ENCODE results near the gene REC8.

Gene REC8, protein sequence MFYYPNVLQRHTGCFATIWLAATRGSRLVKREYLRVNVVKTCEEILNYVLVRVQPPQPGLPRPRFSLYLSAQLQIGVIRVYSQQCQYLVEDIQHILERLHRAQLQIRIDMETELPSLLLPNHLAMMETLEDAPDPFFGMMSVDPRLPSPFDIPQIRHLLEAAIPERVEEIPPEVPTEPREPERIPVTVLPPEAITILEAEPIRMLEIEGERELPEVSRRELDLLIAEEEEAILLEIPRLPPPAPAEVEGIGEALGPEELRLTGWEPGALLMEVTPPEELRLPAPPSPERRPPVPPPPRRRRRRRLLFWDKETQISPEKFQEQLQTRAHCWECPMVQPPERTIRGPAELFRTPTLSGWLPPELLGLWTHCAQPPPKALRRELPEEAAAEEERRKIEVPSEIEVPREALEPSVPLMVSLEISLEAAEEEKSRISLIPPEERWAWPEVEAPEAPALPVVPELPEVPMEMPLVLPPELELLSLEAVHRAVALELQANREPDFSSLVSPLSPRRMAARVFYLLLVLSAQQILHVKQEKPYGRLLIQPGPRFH

DNA sequence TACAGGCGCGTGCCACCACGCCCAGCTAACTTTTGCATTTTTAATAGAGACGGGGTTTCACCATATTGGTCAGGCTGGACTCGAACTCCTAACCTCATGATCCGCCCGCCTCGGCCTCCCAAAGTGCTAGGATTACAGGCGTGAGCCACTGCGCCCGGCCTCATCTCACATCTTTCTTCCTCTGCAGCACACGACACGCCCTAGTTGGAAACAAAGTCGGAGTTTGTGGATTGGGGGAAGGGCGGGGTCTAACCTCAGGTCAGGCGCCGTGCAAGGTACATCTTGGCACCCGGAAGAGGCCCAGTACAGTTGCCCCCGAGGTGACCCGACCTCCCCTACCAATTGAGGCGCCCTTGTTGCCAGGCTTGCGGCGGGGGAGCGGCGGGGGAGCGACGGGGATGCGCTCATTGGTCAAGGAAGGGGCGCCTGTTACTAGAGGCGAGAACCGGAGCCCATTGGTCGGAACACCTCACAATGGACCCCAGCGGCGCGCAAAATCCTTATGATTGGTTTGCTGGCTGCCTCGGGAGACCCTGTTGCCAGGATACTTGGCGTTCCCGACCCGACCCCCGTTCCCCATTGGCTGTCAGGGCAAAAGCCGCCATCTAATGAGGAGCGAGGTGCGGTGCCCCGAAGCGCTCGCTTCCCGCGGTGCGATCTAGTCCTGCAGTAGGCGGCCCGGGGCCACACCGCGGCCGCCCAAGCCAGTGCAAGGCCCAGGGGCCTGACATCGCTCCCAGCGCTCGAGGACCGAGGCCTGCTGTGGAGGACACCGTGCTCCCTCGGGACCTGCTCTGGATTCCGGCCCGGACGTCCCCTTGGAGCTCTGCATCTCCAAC lies at the start of gene REC8:
REC8 (plus strand) TSS at position 659 of the 839 bp plus-strand sequence. CDS start 473 bp downstream, outside the sequence.
- DNase-seq, result peak; percentile 99

DNA sequence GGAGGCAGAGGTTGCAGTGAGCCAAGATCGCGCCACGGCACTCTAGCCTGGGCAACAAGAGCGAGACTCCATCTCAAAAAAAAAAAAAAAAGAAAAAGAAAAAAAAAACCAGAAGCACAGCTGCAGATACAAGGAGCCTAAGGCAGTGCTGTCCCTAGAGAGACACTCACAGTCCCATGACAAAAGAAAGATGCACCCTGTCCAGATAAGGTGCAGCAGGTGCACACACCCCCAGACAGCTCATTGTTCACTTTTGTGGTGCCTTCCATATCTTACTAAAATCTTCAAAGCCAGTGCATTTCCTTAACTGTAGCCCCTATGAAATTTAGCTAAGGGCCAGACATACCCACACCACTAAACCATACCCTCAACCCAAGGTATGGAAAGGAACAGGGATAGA lies 49.5 kb upstream of the REC8 start:
- DNase-seq, result no peak

DNA sequence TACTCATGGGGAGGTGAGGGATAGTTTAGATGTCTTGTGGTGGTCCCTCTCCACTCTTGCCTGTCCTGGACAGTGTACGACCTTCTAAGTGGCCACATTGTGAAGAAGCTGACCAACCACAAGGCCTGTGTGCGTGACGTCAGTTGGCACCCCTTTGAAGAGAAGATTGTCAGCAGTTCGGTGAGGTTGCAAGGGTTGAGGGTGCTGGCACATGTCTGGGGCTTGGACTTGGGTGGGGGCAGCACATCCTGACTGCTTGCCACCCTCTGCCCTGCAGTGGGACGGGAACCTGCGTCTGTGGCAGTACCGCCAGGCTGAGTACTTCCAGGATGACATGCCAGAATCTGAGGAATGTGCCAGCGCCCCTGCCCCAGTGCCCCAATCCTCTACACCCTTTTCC lies 49.0 kb upstream of the REC8 start:
- DNase-seq, result no peak

DNA sequence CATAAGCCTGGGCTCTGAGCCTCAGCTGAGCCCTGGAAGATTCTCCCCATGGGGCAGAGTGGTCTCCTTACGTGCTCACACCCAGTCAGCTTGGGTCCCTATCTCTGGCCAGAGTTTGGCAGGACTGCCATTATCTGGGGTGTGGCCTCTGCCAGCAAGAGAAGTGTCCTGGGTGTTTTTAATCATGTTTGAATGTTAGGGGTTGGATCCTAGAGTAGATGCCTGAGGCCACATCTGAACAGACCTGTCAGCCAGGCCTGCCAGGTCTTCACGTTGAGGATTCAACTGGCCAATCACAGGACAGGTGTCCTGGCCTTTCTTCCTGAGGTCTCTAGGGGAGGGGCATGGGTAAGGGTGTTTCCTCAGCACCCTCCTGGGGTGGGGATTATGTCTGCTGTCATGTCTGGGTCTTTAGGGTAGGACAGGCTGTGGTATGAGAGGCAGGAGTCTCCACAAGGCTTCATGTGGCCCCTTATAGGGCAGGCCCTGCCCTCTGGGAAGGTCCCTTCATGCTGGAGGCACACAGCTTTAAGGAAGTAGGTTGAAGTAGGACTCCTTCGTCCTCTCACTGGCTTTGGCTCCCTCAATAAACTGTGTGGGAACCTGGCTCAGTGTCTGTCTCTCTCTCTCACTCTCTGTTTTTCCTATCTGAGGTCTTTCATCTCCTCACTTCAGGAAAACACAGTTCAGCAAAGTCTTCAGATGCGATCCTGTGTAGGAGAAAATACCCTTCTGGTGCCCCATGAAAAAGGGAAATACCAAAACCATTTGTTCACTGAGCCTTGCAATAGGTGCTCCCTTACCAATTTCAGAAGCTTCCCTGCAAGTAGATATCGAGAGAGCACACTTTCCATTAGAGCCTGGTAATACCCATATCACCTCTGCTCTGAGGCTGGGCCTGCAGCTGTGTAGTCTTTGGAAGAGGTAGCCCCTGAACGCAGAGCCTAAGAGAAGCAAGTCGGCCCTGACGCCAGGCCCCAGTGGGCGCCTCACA lies 48.2 kb upstream of the REC8 start:
- DNase-seq, result no peak

DNA sequence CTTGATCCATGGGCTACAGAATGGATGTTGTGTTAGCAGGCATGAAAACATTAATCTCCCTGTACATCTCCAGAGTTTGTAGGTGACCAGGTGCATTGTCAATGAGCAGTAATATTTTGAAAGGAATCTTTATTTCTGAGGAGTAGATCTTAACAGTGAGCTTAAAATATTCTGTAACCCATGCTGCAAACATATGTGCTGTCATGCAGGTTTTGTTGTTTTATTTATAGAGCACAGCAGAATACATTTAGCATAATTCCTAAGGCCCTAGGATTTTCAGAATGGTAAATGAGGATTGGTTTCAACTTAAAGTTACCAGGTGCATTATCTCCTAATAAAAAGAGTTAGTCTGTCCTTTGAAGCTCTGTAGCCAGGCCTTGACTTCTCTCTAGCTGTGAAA lies 44.9 kb upstream of the REC8 start:
- no peak for DNase-seq

DNA sequence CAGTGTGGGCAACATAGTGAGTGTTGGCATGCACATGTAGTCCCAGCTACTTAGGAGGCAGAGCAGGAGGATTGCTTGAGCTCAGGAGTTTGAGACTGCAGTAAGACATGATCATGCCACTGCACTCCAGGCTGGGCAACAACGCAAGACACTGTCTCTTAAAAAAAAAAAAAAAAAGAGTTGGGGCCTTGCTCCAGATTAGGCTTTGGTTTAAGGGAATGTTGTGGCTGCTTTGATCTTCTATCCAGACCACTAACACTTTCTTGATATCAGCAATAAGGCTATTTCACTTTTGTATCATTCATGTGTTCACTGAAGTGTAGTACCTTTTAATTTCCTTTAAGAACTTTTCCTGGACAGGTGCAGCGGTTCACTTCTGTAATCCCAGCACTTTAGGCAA lies 44.2 kb upstream of the REC8 start:
- no peak for DNase-seq

DNA sequence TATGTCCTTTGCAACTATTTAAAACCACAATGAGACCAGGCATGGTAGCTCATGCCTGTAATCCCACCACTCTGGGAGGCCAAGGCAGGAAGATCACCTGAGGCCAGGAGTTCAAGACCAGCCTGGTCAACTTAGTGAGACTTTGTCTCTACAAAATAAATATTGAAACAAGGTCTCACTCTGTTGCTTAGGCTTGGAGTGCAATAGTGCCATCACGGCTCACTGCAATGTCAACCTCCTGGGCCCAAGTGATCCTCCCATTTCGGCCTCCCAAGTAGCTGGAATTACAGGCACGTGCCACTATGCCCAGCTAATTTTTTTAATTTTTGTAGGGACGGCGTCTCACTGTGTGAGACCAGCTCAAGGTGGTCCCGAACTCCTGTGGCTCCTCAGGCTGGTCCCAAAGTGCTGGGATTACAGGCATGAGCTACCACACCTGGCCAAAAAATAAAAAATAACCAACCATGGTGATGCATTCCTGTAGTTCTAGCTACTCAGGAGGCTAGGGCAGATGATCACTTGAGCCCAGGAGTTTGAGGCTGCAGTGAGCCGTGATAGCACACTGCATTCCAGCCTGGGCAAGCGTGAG lies 42.4 kb upstream of the REC8 start:
- DNase-seq, result no peak

DNA sequence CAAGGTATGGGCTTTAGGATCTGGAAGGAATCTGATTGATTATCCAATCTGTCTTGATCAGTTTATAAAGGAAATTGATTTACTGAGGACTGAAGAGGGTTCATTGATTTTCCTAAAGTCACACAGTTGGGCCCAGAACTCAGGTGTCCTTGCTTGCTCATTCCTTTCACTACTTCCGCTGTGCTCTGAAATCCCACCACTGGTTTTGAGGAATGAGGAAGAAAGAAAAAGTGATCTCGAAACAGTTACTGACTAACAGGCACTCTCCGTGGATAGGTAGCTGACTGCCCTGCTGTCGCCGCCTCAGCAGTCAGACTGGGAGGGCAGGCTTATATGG lies 41.5 kb upstream of the REC8 start, which contains the start of gene FITM1:
FITM1 (plus strand) TSS at position 280 of the 337 bp plus-strand sequence. CDS start 905 bp downstream, outside the sequence.
- no peak for DNase-seq

DNA sequence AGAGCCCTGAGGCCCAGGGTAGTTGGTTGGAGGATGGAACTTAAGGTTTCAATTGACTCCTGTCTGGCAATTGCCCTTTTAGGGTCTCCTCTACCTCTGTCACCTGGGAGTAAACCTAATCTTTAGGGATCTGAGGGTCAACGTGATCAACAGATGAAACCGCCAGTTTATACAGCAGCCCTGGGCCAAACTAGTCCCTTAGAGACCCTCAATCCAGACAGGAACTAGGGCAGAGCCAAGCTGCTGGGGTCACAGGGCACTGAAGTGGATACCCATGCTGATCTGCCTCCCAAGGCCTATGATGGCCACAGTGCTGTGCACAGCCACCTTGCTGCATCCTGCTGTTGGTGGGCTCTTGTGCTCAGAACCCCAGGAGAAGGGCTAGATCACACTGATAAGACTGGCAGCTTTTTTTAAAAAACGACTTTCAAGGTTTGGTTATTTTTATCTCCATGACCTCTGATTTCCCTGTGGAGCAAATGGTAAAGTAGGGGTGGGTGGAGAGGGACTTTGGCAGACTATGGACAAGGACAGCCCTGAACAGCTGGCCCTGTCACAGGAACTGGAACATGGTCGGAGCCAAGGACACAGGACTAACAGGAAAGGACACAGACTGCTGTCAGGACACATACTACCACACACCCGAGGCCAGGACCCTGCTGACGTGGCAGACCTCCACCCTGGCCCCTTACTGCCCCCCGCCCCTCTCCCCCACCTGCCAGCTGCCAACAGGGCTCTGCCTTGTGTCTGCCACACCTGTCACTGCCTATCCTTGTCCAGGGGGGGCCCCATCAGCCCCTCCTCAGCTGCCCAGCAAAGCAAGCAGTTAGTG lies 40.9 kb upstream of the REC8 start:
- peak; percentile 6 for DNase-seq

DNA sequence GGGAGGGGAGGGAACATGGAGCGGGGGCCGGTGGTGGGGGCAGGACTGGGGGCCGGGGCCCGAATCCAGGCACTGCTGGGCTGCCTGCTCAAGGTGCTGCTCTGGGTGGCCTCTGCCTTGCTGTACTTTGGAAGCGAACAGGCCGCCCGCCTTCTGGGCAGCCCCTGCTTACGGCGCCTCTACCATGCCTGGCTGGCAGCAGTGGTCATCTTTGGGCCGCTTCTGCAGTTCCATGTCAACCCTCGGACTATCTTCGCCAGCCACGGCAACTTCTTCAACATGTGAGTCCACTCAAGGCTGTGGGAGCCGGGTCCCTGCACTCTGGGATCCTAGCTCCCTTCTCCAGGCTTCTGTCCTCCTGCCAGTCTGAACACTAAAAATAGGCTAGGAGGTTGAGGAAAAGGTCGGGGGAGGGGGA lies 40.3 kb upstream of the REC8 start:
- DNase-seq, result no peak

DNA sequence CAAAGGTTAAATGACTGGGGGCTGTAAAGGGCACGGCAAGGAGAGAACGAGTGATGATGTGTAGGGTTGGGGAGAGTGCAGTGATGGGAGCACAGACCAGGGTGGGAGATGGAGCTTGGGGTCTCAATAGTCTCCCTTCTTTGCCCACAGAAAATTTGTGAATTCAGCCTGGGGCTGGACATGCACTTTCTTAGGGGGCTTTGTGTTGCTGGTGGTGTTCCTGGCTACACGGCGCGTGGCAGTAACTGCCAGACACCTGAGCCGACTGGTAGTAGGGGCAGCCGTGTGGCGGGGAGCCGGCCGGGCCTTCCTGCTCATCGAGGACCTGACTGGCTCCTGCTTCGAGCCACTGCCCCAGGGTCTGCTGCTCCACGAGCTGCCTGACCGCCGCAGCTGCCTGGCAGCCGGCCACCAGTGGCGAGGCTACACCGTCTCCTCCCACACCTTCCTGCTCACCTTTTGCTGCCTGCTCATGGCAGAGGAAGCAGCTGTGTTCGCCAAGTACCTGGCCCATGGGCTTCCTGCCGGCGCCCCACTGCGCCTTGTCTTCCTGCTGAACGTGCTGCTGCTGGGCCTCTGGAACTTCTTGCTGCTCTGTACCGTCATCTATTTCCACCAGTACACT lies 39.7 kb upstream of the REC8 start:
- DNase-seq, result no peak

DNA sequence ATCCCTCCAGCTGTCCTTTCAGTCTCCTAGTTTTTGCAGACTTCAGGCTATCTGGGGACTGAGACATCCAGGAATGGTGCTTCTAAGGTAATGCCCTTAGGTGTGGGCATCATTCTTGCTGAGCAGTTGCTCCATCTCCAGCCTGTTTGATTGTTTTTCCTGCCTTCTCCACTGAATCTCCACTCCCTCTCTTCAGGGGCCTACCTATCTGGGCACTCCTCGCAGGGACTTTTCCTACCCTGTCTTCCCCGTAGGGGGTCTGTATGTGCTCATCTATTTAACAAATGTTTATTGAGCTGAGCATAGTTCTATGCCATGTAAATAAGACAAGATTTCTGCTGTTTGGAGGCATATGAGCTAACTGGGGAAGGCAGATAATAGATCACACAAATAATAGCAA lies 38.9 kb upstream of the REC8 start:
- no peak for DNase-seq

DNA sequence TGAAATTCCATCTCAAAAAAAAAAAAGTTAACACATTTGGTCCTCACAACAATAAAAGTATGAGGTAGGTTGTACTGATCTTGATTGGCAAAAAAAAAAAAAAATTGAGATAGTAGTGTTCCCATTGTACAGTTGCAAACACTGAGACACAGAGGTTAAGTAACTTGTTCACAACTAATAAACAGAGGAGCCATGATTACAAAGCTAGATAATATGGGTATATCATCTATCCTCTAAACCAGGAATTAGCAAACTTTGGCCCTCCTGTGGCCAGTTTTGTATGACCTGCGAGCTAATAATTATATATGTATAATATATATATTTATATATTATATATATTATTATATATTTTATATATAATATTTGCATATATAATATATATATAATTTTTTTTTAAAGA lies 38.1 kb upstream of the REC8 start:
- no peak for DNase-seq

DNA sequence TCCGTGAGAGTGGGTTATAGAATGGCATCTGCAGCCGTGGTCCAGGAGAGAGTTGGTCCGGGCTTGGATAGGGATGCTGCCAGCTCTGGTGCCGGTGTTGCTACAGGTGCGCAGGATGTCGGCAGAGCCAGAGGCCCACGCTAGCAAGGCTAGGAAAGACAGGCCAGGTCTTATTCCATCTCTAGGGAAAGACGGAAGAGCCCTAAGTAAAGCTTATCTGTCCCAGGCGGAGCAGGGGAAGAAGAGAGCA lies 36.4 kb upstream of the REC8 start:
- DNase-seq, result no peak

DNA sequence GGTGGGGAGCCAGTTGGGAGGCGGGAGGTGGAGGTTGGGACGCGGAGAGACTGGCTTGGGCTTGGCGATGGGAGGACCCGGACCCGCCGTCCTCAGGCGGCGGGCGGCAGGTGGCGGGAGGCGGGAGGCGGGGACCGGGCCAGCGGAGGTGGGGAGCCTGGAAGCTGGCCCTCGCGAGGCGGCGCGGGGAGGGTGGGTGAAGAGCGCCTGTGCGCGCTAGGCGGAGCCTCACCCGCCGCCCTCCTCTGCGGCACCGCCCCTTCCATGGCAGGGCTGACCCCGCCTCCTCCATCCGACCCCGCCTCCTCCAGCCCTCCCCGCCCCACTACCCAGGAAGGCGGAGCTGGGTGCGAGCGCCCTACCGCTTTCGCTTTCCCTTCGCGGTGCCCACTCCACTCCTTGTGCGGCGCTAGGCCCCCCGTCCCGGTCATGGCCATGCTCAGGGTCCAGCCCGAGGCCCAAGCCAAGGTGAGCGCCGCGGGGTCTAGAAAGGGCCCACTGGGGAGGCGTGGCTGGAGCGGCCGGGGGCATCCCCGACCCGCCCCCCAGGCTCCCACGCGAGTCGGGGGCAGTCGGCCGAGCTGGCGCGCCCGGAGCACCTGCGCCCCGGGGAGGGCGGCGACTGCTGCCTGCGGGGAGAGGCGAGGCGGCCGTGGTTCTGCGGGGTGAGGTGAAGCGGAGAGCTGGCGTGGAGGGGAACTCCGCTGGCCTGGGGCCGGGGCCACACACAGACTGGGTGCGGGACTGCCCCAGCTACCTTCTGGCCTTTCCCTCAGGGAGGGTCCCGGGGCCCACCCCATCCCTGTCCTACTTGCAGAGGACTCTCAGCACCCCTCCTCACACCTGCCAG lies 35.8 kb upstream of the REC8 start, which contains the start of gene PSME1:
PSME1 (plus strand) TSS at position 361 of the 850 bp plus-strand sequence; CDS start at position 430, 69 bp downstream.
- DNase-seq, result peak; percentile 95

DNA sequence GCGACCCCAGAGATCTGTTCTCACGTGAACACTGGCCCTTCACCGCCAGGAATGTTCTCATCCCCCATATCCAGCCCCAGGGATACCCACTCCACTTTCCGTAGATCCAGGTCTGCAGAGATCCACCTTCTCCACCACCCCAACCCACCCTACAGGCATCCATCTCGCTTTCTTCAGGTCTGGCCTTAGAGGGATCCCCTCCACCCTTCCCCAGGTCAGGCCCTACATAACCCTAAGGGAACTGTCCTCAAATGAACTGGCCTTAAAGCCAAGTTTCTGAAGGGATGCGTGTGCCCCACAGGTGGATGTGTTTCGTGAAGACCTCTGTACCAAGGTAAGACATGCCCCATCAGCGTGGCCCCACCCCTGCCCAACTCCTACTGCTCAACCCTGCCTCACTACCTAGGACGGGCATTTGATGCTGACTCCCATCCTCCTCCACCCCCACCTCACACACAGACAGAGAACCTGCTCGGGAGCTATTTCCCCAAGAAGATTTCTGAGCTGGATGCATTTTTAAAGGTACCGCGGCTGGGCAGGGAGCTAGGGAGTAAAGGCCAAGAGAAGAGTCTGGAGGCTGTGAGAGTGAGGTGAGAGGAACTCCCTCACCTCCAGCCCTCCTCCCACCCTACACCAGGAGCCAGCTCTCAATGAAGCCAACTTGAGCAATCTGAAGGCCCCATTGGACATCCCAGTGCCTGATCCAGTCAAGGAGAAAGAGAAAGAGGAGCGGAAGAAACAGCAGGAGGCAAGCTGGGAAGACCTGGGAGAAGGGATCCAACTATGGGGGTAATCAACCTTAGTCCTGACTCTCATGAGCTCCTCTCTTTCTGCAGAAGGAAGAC lies 35.0 kb upstream of the REC8 start:
- DNase-seq, result peak; percentile 36

DNA sequence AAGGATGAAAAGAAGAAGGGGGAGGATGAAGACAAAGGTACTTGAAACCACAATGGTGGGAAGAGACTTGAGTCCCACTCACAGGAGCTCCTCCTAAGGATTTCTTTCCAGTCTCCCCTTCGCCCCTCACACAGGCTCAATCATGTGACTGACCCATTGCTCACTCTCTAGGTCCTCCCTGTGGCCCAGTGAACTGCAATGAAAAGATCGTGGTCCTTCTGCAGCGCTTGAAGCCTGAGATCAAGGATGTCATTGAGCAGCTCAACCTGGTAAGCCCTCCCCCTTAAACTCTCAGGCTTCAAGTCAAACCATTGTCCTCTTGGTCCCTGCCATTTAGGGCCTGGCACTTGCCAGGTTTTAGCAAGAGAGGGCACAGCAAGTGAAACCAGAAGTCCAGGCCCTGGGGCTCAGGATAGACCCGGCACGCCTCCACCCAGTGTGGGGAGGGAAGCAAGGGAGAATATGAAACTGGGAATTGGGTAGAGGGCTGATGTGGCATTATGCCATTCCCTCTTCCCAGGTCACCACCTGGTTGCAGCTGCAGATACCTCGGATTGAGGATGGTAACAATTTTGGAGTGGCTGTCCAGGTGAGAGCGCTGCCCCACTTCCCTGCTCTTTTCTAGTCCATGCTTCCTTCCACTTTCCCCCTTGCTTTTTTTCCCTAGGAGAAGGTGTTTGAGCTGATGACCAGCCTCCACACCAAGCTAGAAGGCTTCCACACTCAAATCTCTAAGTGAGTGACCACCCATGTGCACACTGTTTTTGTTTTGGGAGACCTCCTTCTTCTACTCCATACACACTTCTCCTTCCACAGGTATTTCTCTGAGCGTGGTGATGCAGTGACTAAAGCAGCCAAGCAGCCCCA lies 34.1 kb upstream of the REC8 start:
- no peak for DNase-seq
